ENCODE data around the gene SEMA5A.

The SEMA5A gene

DNA sequence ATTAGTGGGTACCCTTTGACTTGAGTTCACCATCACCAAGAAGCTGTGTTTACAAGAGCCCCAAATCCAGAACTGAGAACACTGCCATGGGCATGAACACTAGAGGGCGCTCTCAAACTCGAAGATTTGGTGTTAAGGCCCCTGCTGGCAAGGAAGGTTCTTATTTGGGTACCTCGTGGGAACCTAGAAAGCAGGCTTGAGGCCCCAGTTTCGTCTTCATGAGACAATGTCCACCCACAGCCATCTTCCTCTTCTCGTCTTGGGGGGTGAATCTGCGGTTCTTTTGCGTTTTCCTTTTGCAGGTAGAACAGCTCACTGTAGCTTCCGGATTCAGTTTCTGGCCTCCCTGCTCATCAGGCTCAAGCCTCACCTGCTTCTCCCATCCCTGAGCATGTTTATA, 184.0 kb downstream of the SEMA5A start:
- Histone ChIP-seq H3K4me3 (replicated peaks; ENCODE audit: insufficient read depth, low read length) (no peak overlapping the region), H3K27ac (replicated peaks) (no peak overlapping the region), H3K27me3 (ENCODE audit: insufficient read depth, poor library complexity, severe bottlenecking) (no peaks in the 10 kb centered on the region)
- peak; percentile 32 to 54 for DNase-seq (ENCODE audit: low read depth in 1 of 2, low spot score in 1 of 2)
- no peak for TF ChIP-seq GABPA (IDR thresholded peaks at IDR 0.05; ENCODE audit: low read depth)
- TF ChIP-seq, protein P1, sequence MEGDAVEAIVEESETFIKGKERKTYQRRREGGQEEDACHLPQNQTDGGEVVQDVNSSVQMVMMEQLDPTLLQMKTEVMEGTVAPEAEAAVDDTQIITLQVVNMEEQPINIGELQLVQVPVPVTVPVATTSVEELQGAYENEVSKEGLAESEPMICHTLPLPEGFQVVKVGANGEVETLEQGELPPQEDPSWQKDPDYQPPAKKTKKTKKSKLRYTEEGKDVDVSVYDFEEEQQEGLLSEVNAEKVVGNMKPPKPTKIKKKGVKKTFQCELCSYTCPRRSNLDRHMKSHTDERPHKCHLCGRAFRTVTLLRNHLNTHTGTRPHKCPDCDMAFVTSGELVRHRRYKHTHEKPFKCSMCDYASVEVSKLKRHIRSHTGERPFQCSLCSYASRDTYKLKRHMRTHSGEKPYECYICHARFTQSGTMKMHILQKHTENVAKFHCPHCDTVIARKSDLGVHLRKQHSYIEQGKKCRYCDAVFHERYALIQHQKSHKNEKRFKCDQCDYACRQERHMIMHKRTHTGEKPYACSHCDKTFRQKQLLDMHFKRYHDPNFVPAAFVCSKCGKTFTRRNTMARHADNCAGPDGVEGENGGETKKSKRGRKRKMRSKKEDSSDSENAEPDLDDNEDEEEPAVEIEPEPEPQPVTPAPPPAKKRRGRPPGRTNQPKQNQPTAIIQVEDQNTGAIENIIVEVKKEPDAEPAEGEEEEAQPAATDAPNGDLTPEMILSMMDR (IDR thresholded peaks at IDR 0.05; ENCODE audit: insufficient read depth, low read length): peak; percentile 68

DNA sequence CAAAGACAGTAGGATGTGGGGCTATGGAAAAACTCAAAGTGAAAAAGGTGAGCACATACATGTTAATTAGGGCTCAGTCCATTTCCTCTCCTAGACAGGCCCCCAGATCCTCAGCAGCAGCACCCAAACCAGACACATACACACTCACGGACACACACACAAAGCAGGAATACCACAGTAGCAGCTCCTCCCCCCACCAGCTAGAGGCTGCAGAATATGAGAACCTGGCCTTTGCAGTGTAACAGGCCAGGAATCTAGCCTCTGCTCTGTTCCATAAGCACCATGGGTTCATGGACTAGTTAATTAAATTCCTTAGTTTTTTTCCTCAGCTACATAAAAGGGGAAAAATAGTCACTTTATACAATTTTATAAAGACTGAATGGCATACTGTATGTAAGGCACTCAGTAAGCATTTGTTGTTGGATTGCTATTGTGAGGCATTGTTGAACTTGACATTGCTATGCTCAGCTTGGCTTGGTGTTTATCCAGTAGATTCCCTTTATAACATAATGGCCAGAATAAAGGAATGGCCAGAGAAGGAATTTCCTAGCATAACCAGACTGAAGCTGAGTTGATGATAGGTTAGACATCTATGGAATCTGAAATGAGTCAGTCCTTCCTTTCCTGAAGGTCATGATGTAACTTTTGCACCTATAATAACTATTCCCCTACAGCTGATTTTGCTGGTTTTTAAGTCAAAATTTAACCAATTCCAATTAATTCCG, 186.8 kb downstream of the SEMA5A start:
- Histone ChIP-seq H3K27ac (replicated peaks) (no peak overlapping the region), H3K27me3 (ENCODE audit: insufficient read depth, poor library complexity, severe bottlenecking) (no peaks in the 10 kb centered on the region), H3K4me3 (replicated peaks; ENCODE audit: insufficient read depth, low read length) (no peak overlapping the region)
- TF ChIP-seq POLR2AphosphoS5 (IDR thresholded peaks at IDR 0.05; ENCODE audit: low read depth): no peak
- no peak for TF ChIP-seq SPI1 (IDR thresholded peaks at IDR 0.05; ENCODE audit: borderline replicate concordance, low read depth)
- no peak for TF ChIP-seq GABPA (IDR thresholded peaks at IDR 0.05; ENCODE audit: low read depth)
- TF ChIP-seq, protein P2, sequence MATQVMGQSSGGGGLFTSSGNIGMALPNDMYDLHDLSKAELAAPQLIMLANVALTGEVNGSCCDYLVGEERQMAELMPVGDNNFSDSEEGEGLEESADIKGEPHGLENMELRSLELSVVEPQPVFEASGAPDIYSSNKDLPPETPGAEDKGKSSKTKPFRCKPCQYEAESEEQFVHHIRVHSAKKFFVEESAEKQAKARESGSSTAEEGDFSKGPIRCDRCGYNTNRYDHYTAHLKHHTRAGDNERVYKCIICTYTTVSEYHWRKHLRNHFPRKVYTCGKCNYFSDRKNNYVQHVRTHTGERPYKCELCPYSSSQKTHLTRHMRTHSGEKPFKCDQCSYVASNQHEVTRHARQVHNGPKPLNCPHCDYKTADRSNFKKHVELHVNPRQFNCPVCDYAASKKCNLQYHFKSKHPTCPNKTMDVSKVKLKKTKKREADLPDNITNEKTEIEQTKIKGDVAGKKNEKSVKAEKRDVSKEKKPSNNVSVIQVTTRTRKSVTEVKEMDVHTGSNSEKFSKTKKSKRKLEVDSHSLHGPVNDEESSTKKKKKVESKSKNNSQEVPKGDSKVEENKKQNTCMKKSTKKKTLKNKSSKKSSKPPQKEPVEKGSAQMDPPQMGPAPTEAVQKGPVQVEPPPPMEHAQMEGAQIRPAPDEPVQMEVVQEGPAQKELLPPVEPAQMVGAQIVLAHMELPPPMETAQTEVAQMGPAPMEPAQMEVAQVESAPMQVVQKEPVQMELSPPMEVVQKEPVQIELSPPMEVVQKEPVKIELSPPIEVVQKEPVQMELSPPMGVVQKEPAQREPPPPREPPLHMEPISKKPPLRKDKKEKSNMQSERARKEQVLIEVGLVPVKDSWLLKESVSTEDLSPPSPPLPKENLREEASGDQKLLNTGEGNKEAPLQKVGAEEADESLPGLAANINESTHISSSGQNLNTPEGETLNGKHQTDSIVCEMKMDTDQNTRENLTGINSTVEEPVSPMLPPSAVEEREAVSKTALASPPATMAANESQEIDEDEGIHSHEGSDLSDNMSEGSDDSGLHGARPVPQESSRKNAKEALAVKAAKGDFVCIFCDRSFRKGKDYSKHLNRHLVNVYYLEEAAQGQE (IDR thresholded peaks at IDR 0.05; ENCODE audit: insufficient replicate concordance, low read depth): no peak
- TF ChIP-seq, protein P1 (IDR thresholded peaks at IDR 0.05; ENCODE audit: insufficient read depth, low read length): no peak
- DNase-seq (ENCODE audit: low read depth in 1 of 2, low spot score in 1 of 2): no peak

DNA sequence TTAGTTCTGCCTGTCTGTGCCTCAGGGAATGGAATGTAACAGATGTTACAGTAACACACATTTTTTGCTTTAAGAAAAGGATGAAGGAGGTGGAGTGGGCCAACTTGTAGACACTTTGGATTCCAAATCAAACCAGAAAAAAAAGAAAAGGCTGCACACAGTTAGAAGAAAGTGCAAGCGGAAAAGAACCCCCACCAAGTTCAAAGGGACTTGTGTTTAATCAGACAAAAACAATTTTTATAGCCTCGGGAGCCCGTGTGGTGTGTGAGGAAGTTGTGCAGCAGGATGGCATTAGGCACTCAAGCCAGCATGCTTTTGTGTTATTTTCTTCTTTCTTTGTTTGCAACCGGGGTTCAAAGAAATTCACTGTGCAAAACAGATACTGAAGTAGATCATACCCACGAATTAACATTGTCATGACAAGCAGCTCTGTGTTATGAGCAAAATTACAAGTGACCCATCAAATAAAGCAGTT, 189.5 kb downstream of the SEMA5A start:
- TF ChIP-seq, protein P2 (IDR thresholded peaks at IDR 0.05; ENCODE audit: insufficient replicate concordance, low read depth): no peak
- TF ChIP-seq, protein P1 (IDR thresholded peaks at IDR 0.05; ENCODE audit: insufficient read depth, low read length): no peak
- TF ChIP-seq GABPA (IDR thresholded peaks at IDR 0.05; ENCODE audit: low read depth) (no peak), POLR2AphosphoS5 (IDR thresholded peaks at IDR 0.05; ENCODE audit: low read depth) (no peak), SPI1 (IDR thresholded peaks at IDR 0.05; ENCODE audit: borderline replicate concordance, low read depth) (no peak)
- H3K4me3 ChIP-seq (replicated peaks; ENCODE audit: insufficient read depth, low read length): no peak overlapping the region
- no peaks in the 10 kb centered on the region for H3K27me3 ChIP-seq (ENCODE audit: insufficient read depth, poor library complexity, severe bottlenecking)
- DNase-seq (ENCODE audit: low read depth in 1 of 2, low spot score in 1 of 2): no peak
- no peak overlapping the region for H3K27ac ChIP-seq (replicated peaks)
